H9 (cell line): ENCODE results near the gene CST3. TPM values are rescaled to one million over a fixed set of nuclear protein-coding genes. Genes with fewer than 3 reads are reported as not detected.

ENCODE experiments used
- DNase-seq: peaks from one replicate; pipeline ENCODE4 v3.0.0-alpha.2; 2017
- H2AFZ ChIP-seq: one replicate; pipeline ENCODE4 v1.6.1; 2013; ENCODE audit warnings: mild to moderate bottlenecking, low read length, control low read depth, moderate library complexity
- H2AK5ac ChIP-seq: 2 replicates; pipeline ENCODE4 v1.6.1; 2013; ENCODE audit warnings: low read length, control low read depth, mixed read lengths; ENCODE audit not compliant: insufficient read length
- H2BK120ac ChIP-seq: one replicate; pipeline ENCODE4 v1.6.1; 2013; ENCODE audit warnings: low read depth, mild to moderate bottlenecking, low read length, control low read depth, inconsistent platforms; ENCODE audit not compliant: poor library complexity, severe bottlenecking
- H2BK12ac ChIP-seq: 2 replicates; pipeline ENCODE4 v1.6.1; 2013; ENCODE audit warnings: low read length, control low read depth, mixed read lengths, low read depth; ENCODE audit not compliant: insufficient read length
- H2BK15ac ChIP-seq: 2 replicates; pipeline ENCODE4 v1.6.1; 2013; ENCODE audit warnings: low read depth, low read length, control low read depth
- H2BK20ac ChIP-seq: one replicate; pipeline ENCODE4 v1.6.1; 2013; ENCODE audit warnings: low read depth, mild to moderate bottlenecking, low read length, control low read depth, inconsistent platforms; ENCODE audit not compliant: poor library complexity, severe bottlenecking
- H2BK5ac ChIP-seq: 2 replicates; pipeline ENCODE4 v1.6.1; 2013; ENCODE audit warnings: low read length, control low read depth, mixed read lengths; ENCODE audit not compliant: insufficient read length
- H3K14ac ChIP-seq: 2 replicates; pipeline ENCODE4 v1.6.1; 2013; ENCODE audit warnings: low read length, control low read depth; ENCODE audit not compliant: insufficient read depth
- H3K18ac ChIP-seq: 2 replicates; pipeline ENCODE4 v1.6.1; 2013; ENCODE audit warnings: low read depth, mild to moderate bottlenecking, mixed read lengths, low read length, control low read depth; ENCODE audit not compliant: insufficient read length
- H3K23ac ChIP-seq: 2 replicates; pipeline ENCODE4 v1.6.1; 2013; ENCODE audit warnings: low read length, control low read depth, mixed read lengths, low read depth; ENCODE audit not compliant: insufficient read length
- H3K23me2 ChIP-seq: 2 replicates; pipeline ENCODE4 v1.6.1; 2013; ENCODE audit warnings: low read depth, mild to moderate bottlenecking, mixed read lengths, low read length, control low read depth; ENCODE audit not compliant: insufficient read length, poor library complexity, severe bottlenecking
- H3K27ac ChIP-seq: 2 replicates; pipeline ENCODE4 v1.5.1; 2013; ENCODE audit warnings: low read length, control low read depth, mixed read lengths, low read depth; ENCODE audit not compliant: insufficient read length
- H3K27me3 ChIP-seq: 2 replicates; pipeline ENCODE4 v1.6.1; 2013; ENCODE audit warnings: low read length, control low read depth, inconsistent platforms; ENCODE audit not compliant: insufficient read depth
- H3K4ac ChIP-seq: 2 replicates; pipeline ENCODE4 v1.6.1; 2013; ENCODE audit warnings: low read depth, mild to moderate bottlenecking, control low read depth, inconsistent platforms, low read length, moderate library complexity
- H3K4me1 ChIP-seq: 2 replicates; pipeline ENCODE4 v1.6.1; 2013; ENCODE audit warnings: low read length, control low read depth, inconsistent platforms; ENCODE audit not compliant: insufficient read depth
- H3K4me2 ChIP-seq: 2 replicates; pipeline ENCODE4 v1.6.1; 2013; ENCODE audit warnings: low read length, control low read depth, mixed read lengths; ENCODE audit not compliant: insufficient read length, insufficient read depth
- H3K56ac ChIP-seq: 2 replicates; pipeline ENCODE4 v1.6.1; 2013; ENCODE audit warnings: low read depth, mild to moderate bottlenecking, mixed read lengths, low read length, control low read depth; ENCODE audit not compliant: insufficient read length
- H3K79me1 ChIP-seq: 2 replicates; pipeline ENCODE4 v1.6.1; 2013; ENCODE audit warnings: low read depth, mild to moderate bottlenecking, moderate library complexity, low read length, control low read depth, inconsistent platforms; ENCODE audit not compliant: insufficient read depth, poor library complexity, severe bottlenecking
- H3K79me2 ChIP-seq: 2 replicates; pipeline ENCODE4 v1.6.1; 2013; ENCODE audit warnings: low read length, control low read depth, inconsistent platforms; ENCODE audit not compliant: insufficient read depth
- H3K9ac ChIP-seq: 2 replicates; pipeline ENCODE4 v1.6.1; 2013; ENCODE audit warnings: low read length, control low read depth, mixed read lengths; ENCODE audit not compliant: insufficient read length; ENCODE audit errors: extremely low read depth
- H3K9me3 ChIP-seq: one replicate; pipeline ENCODE4 v1.6.1; 2013; ENCODE audit warnings: low read depth, low read length, inconsistent platforms; ENCODE audit not compliant: control insufficient read depth
- H3T11ph ChIP-seq: one replicate; pipeline ENCODE4 v1.6.1; 2013; ENCODE audit warnings: mild to moderate bottlenecking, low read length, control low read depth, inconsistent platforms
- H4K20me1 ChIP-seq: one replicate; pipeline ENCODE4 v1.6.1; 2013; ENCODE audit not compliant: control insufficient read depth, insufficient read length, insufficient read depth
- H4K5ac ChIP-seq: 2 replicates; pipeline ENCODE4 v1.6.1; 2013; ENCODE audit warnings: low read depth, mild to moderate bottlenecking, mixed read lengths, low read length, control low read depth; ENCODE audit not compliant: insufficient read length
- H4K8ac ChIP-seq: replicated peaks from 2 replicates; pipeline ENCODE4 v1.6.1; 2013; ENCODE audit warnings: low read length, control low read depth, mixed read lengths, low read depth; ENCODE audit not compliant: insufficient read length
- H4K91ac ChIP-seq: 2 replicates; pipeline ENCODE4 v1.6.1; 2013; ENCODE audit warnings: low read depth, mild to moderate bottlenecking, moderate library complexity, mixed read lengths, low read length, control low read depth; ENCODE audit not compliant: insufficient read length
- H3K27ac Mint-ChIP-seq, 3 experiments: 2 replicates in 2 of 3; 3 replicates in 1 of 3; pipeline ENCODE4 v1.8.0; 2020 to 2021; ENCODE audit warnings: mixed read lengths in 3 of 3, mild to moderate bottlenecking in 1 of 3, moderate library complexity in 1 of 3
- H3K27me3 Mint-ChIP-seq: 2 replicates; pipeline ENCODE4 v1.8.0; 2021; ENCODE audit warnings: low read depth, mild to moderate bottlenecking, moderate library complexity, mixed read lengths
- H3K36me3 Mint-ChIP-seq, 3 experiments: 2 replicates in 2 of 3; 3 replicates in 1 of 3; pipeline ENCODE4 v1.8.0; 2020 to 2021; ENCODE audit warnings: low read depth in 3 of 3, mixed read lengths in 3 of 3; ENCODE audit not compliant: insufficient read depth in 1 of 3
- H3K4me1 Mint-ChIP-seq, 2 experiments: 2 replicates each; pipeline ENCODE4 v1.8.0; 2020; ENCODE audit warnings: mixed read lengths in 2 of 2
- H3K4me3 Mint-ChIP-seq, 2 experiments: 2 replicates in 1 of 2; 3 replicates in 1 of 2; pipeline ENCODE4 v1.8.0; 2020 to 2021; ENCODE audit warnings: mild to moderate bottlenecking in 2 of 2, mixed read lengths in 2 of 2, moderate library complexity in 1 of 2
- H3K9me3 Mint-ChIP-seq, 2 experiments: 2 replicates in 1 of 2; 3 replicates in 1 of 2; pipeline ENCODE4 v1.8.0; 2020; ENCODE audit warnings: mild to moderate bottlenecking in 2 of 2, mixed read lengths in 2 of 2, moderate library complexity in 1 of 2
- WGBS: extraction: QIAGEN DNeasy Blood & Tissue Kit; methylation state at CpG from one replicate; pipeline ENCODE4 v1.1.7; 2013; ENCODE audit warnings: missing lambda C conversion rate, low lambda C conversion rate, mixed read lengths; ENCODE audit not compliant: insufficient read length; ENCODE audit errors: extremely low coverage; 5-methylcytosine and 5-hydroxymethylcytosine counted together
- total RNA-seq: library from RNA; stranded (reverse); gene quantifications from 2 replicates; pipeline ENCODE4 v1.2.1, GENCODE V29; 2021
- TF ChIP-seq, protein P1 (sequence below): fragments of 200-600 bp; sonication (generic); conservative IDR thresholded peaks from 3 replicates; pipeline ENCODE4 v1.8.0; 2021; ENCODE audit warnings: antibody characterized with exemption, mild to moderate bottlenecking

CST3 gene
- total RNA-seq, 1 experiment from 2014 or later = 77.2 TPM

DNA sequence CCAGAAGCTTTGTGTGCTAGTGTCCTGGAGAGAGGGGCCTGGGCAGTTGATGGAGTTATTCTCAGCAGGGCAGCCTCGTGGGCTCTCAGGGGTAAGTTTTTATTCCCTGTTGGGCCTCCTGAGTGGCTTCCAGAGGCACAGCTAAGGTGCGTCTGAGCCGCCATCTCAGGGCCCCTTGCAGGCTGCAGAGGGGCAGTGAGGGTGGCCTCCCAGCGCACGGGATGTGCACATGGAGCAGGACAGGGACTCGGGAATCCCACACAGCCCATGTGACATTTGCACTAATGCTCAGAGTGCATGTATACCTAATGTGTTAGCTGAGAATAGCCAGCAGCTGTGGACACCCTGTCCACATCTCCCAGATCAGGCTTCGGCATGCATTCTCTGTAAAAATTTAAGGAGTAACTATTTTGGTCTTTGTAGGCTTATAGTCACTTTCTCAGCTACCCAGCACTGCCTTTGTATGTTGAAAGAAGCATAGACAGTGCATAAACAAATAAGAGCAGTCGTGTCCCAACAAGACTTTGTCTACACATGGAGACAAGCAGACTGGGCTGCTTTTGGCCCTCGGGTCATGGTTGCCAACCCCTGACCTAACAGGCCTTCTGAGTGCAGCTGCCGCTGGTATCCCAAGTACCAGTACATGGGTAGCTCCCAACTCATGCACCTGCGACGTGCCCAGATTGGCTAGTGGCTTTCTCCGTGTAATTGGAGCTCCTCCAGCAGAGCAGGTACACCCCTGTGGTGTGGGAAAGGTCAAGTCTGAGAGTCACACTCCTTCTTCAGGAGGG is 50.8 kb downstream of the CST3 start:
- no CpG with 5 or more reads among the region's 13 CpGs for WGBS
- TF ChIP-seq, protein P1, sequence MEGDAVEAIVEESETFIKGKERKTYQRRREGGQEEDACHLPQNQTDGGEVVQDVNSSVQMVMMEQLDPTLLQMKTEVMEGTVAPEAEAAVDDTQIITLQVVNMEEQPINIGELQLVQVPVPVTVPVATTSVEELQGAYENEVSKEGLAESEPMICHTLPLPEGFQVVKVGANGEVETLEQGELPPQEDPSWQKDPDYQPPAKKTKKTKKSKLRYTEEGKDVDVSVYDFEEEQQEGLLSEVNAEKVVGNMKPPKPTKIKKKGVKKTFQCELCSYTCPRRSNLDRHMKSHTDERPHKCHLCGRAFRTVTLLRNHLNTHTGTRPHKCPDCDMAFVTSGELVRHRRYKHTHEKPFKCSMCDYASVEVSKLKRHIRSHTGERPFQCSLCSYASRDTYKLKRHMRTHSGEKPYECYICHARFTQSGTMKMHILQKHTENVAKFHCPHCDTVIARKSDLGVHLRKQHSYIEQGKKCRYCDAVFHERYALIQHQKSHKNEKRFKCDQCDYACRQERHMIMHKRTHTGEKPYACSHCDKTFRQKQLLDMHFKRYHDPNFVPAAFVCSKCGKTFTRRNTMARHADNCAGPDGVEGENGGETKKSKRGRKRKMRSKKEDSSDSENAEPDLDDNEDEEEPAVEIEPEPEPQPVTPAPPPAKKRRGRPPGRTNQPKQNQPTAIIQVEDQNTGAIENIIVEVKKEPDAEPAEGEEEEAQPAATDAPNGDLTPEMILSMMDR = no peak
- H3K4me3 Mint-ChIP-seq = no peak overlapping the region
- no peak overlapping the region for H2AFZ ChIP-seq
- peaks cover 16 to 26% of the 10 kb centered on the region in 2 experiments for H3K4me1 Mint-ChIP-seq
- H3K27me3 Mint-ChIP-seq = peaks cover 15% of the 10 kb centered on the region; the same call in 1 of the 2 replicates
- no peaks in the 10 kb centered on the region for H4K20me1 ChIP-seq
- H3K79me1 ChIP-seq = no peaks in the 10 kb centered on the region
- DNase-seq = peak; percentile 27
- no peak overlapping the region for H3K9ac ChIP-seq
- no peak overlapping the region for H2BK12ac ChIP-seq
- H2BK20ac ChIP-seq = no peak overlapping the region
- no peak overlapping the region for H3K4me2 ChIP-seq
- H4K91ac ChIP-seq = no peak overlapping the region
- H3K36me3 Mint-ChIP-seq = peaks cover 0 to 10% (median 0%) of the 10 kb centered on the region in 3 experiments; a peak in 4 of 7 replicates
- H2BK120ac ChIP-seq = no peak overlapping the region
- no peaks in the 10 kb centered on the region; the same call in 1 of the 2 replicates for H3K79me2 ChIP-seq
- no peak overlapping the region for H3K4ac ChIP-seq
- no peak overlapping the region for H3K56ac ChIP-seq
- no peak overlapping the region for H3K27ac ChIP-seq
- no peaks in the 10 kb centered on the region for H3K23me2 ChIP-seq
- H3K23ac ChIP-seq = no peak overlapping the region
- no peak overlapping the region for H4K8ac ChIP-seq
- H3K14ac ChIP-seq = no peak overlapping the region
- no peak overlapping the region for H4K5ac ChIP-seq
- H3K9me3 Mint-ChIP-seq = peaks cover 0 to 2% of the 10 kb centered on the region in 2 experiments; a peak in 2 of 5 replicates
- H2BK5ac ChIP-seq = no peak overlapping the region
- no peaks in the 10 kb centered on the region for H3K9me3 ChIP-seq
- H3K27ac Mint-ChIP-seq = no peak overlapping the region; a peak in 1 of 7 replicates
- no peak overlapping the region for H3K18ac ChIP-seq
- no peak overlapping the region for H2BK15ac ChIP-seq
- no peaks in the 10 kb centered on the region for H3K4me1 ChIP-seq
- no peaks in the 10 kb centered on the region; the same call in 1 of the 2 replicates for H3K27me3 ChIP-seq
- H2AK5ac ChIP-seq = no peak overlapping the region
- no peak overlapping the region for H3T11ph ChIP-seq
